HFFc6 (cell line): ENCODE results near the gene CHCHD6. TPM values are rescaled to one million over a fixed set of nuclear protein-coding genes. Genes with fewer than 3 reads are reported as not detected.

Experiments used
- DNase-seq: peaks from one replicate; pipeline ENCODE4 v3.0.0-alpha.2; 2018
- H3K27ac Mint-ChIP-seq: 2 replicates; pipeline ENCODE4 v1.8.0; 2020; ENCODE audit warnings: mild to moderate bottlenecking, mixed read lengths
- H3K27me3 Mint-ChIP-seq: 2 replicates; pipeline ENCODE4 v1.8.0; 2021; ENCODE audit warnings: mild to moderate bottlenecking, moderate library complexity, mixed read lengths; ENCODE audit not compliant: insufficient read depth
- H3K36me3 Mint-ChIP-seq: 2 replicates; pipeline ENCODE4 v1.8.0; 2021; ENCODE audit warnings: low read depth, mixed read lengths
- H3K4me1 Mint-ChIP-seq: 2 replicates; pipeline ENCODE4 v1.8.0; 2020; ENCODE audit warnings: low read depth, mixed read lengths
- H3K4me3 Mint-ChIP-seq: 2 replicates; pipeline ENCODE4 v1.8.0; 2020; ENCODE audit warnings: mild to moderate bottlenecking, moderate library complexity, mixed read lengths
- H3K9me3 Mint-ChIP-seq: 2 replicates; pipeline ENCODE4 v1.8.0; 2020; ENCODE audit warnings: mild to moderate bottlenecking, mixed read lengths
- total RNA-seq, 6 experiments: library from RNA; stranded (reverse); fragmentation: NEBNext Ultra II Directional; extraction: Animal tissue kit (Norgen Biotek cat#: 25700); gene quantifications; 2 replicates in 1 of 6; 3 replicates in 5 of 6; pipeline ENCODE4 v1.2.3, GENCODE V29; 2021
- TF ChIP-seq, protein P1 (sequence below): fragments of 200-600 bp; sonication (generic); IDR thresholded peaks from 2 replicates; pipeline ENCODE4 v1.5.0; 2021; ENCODE audit warnings: antibody characterized with exemption, mild to moderate bottlenecking

CHCHD6 gene
- total RNA-seq, 6 experiments from 2014 or later = 18.6 to 22.9 (median 19.9) TPM

DNA sequence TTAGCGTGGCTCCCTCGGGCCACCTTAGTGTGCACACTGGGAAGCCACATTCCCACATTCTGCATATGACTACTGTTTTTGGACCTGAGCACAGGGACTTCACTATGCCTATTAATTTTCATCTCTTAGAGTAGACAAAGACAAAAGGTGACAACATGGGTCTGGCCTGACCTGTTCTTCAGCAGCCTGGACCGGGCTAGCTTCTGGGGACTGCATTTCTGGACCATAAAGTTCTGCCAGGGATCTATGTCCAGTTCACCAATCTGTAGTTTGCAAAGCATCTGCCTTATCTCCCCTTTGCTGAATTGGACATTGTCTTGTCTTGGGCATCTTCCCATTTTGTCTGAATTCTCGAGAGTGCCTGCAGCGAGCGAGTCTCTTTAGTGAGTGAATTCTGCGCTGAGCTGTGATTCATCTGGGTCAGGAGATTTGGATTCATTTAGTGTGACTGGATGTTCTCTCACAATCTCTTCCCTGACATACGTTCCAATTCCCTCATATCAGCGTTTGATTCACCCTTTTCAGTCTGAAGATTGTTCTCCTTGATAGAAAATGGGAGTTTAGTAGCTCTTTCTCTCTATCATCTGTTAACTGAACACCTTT lies 166.7 kb downstream of the CHCHD6 start:
- Mint-ChIP-seq H3K9me3 (no peaks in the 10 kb centered on the region), H3K4me3 (no peak overlapping the region), H3K27ac (no peak overlapping the region; the same call in 1 of the 2 replicates), H3K27me3 (no peaks in the 10 kb centered on the region; the same call in 1 of the 2 replicates), H3K36me3 (0 out of 2 replicates have a peak, but pooled peaks cover 4% of the 10 kb centered on the region), H3K4me1 (peaks cover 10% of the 10 kb centered on the region; the same call in 1 of the 2 replicates)
- TF ChIP-seq, protein P1, sequence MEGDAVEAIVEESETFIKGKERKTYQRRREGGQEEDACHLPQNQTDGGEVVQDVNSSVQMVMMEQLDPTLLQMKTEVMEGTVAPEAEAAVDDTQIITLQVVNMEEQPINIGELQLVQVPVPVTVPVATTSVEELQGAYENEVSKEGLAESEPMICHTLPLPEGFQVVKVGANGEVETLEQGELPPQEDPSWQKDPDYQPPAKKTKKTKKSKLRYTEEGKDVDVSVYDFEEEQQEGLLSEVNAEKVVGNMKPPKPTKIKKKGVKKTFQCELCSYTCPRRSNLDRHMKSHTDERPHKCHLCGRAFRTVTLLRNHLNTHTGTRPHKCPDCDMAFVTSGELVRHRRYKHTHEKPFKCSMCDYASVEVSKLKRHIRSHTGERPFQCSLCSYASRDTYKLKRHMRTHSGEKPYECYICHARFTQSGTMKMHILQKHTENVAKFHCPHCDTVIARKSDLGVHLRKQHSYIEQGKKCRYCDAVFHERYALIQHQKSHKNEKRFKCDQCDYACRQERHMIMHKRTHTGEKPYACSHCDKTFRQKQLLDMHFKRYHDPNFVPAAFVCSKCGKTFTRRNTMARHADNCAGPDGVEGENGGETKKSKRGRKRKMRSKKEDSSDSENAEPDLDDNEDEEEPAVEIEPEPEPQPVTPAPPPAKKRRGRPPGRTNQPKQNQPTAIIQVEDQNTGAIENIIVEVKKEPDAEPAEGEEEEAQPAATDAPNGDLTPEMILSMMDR = no peak
- DNase-seq = no peak

- Mint-ChIP-seq H3K9me3 (no peaks in the 10 kb centered on the region), H3K27ac (no peak overlapping the region), H3K27me3 (no peaks in the 10 kb centered on the region; the same call in none of the 2 replicates), H3K36me3 (0 out of 2 replicates have a peak, but pooled peaks cover 4% of the 10 kb centered on the region), H3K4me1 (peaks cover 10% of the 10 kb centered on the region; the same call in 1 of the 2 replicates), H3K4me3 (no peak overlapping the region)
- TF ChIP-seq, protein P1 = no peak
- no peak for DNase-seq
These were observed 168.8 kb downstream of the CHCHD6 start for GRCh38 chr3:126872701-126873342.

DNA sequence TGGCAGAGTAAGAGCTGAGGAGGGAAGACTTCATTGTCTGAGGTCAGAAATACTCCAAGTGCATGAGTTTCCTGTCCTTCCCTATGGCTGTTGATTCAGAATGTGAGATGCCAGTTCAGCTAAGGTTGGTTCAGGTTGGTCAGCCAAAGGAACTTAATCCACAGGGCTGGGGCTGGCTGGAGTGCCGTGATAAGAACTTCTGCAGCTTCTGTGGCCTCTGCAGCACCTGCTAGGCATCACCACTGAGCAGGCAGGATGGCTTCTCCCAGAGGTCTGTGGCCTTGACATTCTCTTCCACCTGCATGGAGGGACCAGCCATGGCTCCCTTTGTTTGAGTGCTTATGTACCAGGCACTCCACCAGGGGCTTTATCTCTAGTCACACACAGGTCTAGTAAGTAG lies 169.4 kb downstream of the CHCHD6 start:
- H3K27ac Mint-ChIP-seq = no peak overlapping the region
- no peaks in the 10 kb centered on the region for H3K9me3 Mint-ChIP-seq
- H3K4me3 Mint-ChIP-seq = no peak overlapping the region
- peaks cover 10% of the 10 kb centered on the region; the same call in 1 of the 2 replicates for H3K4me1 Mint-ChIP-seq
- H3K36me3 Mint-ChIP-seq = 0 out of 2 replicates have a peak, but pooled peaks cover 4% of the 10 kb centered on the region
- no peaks in the 10 kb centered on the region; the same call in none of the 2 replicates for H3K27me3 Mint-ChIP-seq
- TF ChIP-seq, protein P1 = no peak
- DNase-seq = no peak

- Mint-ChIP-seq H3K27me3 (no peaks in the 10 kb centered on the region; the same call in none of the 2 replicates), H3K9me3 (no peaks in the 10 kb centered on the region), H3K4me1 (peaks cover 6% of the 10 kb centered on the region), H3K27ac (no peak overlapping the region), H3K36me3 (no peaks in the 10 kb centered on the region), H3K4me3 (no peak overlapping the region)
- TF ChIP-seq, protein P1 = no peak
- DNase-seq = no peak
These were observed 174.6 kb downstream of the CHCHD6 start for GRCh38 chr3:126878664-126879063.

DNA sequence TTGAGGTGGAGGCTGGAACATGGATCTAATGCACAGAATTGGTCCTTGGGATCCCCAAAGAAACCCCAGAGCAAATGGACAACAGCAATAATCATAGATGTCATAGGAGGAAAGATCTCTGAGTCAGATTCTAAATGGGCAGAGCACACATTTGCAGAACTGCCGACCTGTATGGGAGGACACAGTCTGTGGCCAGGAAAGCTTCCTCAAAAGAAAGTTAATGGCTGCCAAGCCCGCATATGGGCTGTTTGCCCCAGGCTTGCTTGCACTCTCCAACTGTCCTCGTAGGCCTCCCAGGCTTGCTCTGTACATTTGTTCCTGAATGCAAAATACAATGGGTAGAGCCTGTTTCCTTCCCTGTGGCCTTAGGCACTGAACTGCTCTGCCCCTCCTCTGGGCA lies 176.9 kb downstream of the CHCHD6 start:
- H3K4me3 Mint-ChIP-seq = no peak overlapping the region
- TF ChIP-seq, protein P1 = no peak
- H3K9me3 Mint-ChIP-seq = no peaks in the 10 kb centered on the region
- peaks cover 10% of the 10 kb centered on the region for H3K4me1 Mint-ChIP-seq
- H3K27me3 Mint-ChIP-seq = no peaks in the 10 kb centered on the region; the same call in none of the 2 replicates
- no peaks in the 10 kb centered on the region for H3K36me3 Mint-ChIP-seq
- no peak for DNase-seq
- H3K27ac Mint-ChIP-seq = no peak overlapping the region
